ENCODE results near the gene AHSG.

The AHSG gene

DNA sequence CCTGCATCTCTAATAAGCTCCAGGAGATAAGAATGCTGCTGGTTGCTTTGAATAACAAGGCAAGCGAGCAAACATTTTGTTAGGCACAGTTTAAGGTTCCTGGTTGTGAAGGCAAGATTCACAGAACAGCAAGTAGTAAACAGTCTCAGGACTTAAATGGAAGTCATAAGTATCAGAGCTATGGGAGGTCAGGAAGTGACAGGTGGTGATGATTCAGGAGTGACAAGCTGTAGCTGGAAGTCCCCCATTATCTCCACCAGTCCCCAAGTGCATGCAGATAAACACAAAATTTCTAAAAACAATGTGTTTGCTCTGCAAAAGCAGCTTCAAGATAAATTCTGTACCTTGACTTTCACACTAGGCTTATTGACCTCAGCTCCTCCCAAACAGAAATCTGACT, 30.6 kb downstream of the AHSG start:
- DNase-seq = no peak

DNA sequence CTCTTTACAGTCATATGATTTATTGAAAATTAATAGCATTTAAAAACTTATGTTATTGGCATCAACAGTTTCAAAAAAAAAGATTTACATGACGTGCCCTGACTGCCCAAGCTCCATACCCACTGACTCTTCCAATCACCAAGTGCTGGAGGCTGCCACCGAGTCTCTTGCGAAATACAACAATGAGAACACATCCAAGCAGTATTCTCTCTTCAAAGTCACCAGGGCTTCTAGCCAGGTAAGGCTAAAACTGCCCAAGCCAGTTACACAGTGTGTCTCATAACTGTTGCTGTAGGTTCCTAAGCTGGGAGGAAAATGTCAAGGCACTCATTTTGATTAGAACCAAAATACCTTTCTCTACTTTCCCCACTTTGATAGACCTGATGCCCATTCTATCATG, 31.8 kb downstream of the AHSG start:
- DNase-seq = no peak

DNA sequence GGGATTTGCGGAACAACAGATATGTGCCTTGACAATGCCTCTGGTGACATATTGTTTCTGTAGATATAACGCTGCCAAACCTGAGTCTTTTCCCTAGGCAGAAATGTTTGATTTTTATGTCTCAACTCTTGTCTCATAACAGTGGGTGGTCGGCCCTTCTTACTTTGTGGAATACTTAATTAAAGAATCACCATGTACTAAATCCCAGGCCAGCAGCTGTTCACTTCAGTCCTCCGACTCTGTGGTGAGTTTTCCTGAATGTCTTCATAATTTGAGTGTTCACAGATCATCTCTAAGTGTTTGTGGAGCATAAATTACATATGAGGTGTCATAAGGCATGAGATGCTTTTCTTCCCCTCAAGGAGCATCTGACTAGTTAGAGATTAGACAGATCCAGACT, 33.2 kb downstream of the AHSG start:
- no peak for DNase-seq

DNA sequence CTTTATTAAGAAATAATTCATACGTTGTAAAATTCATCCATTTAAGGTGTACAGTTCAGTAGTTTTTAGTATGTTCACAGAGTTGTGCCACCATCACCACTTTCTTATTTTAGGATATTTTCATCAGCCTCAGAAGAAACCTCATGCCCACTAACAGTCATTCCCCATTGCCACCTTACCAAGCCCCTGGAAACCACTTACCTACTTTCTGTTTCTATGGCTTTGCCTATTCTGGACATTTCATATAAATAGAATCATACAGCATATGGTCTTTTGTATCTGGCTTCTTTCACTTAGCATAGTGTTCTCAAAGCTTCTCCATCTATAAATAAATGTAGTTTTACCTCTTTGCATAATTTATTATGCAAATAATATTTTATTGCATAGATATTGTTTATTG, 34.0 kb downstream of the AHSG start:
- DNase-seq = no peak

DNA sequence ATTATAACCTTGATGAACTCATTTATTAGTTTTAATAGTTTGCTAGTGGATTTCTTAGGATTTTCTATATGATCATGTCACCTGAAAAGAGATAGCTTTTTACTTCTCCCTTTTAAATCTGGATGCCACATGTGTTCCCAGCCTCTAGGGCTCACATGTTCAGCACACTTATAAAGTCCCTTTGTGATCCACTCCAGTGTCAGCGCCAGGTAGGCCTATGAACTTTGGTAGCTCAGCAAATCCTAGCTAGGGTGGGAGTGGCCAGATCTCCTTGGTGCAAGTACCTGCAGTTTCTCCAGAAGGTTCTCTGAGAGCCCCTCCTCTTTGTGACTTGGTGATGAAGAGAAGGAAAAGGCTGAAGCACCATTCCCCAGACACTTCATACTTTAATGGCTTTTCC, 36.0 kb downstream of the AHSG start:
- no peak for DNase-seq

DNA sequence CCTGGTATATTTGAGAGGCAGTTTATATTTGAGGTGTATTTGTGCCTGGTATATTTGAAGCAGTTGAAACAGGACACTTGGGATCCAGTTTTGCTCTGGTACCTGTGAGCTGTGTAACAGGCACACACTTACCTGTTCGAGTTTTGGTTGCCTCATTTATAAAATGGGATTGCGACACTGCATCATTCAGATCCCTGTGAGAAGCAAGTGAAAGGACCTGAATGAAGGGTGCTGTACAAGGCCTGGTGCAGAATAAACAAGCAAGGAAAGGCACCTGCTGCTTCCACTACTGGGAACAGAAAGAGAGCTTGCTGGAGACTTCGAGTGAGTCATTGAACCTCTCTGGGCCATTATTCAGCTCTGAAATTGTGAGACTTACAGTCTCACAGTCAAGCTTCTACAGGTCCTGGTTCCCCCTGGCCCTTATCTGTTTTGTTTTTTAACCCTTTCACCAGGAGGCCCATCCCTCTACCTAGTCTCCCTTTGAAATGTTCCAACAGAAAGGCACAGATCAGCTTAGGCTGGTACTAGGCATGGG, 38.9 kb downstream of the AHSG start:
- no peak for DNase-seq

DNA sequence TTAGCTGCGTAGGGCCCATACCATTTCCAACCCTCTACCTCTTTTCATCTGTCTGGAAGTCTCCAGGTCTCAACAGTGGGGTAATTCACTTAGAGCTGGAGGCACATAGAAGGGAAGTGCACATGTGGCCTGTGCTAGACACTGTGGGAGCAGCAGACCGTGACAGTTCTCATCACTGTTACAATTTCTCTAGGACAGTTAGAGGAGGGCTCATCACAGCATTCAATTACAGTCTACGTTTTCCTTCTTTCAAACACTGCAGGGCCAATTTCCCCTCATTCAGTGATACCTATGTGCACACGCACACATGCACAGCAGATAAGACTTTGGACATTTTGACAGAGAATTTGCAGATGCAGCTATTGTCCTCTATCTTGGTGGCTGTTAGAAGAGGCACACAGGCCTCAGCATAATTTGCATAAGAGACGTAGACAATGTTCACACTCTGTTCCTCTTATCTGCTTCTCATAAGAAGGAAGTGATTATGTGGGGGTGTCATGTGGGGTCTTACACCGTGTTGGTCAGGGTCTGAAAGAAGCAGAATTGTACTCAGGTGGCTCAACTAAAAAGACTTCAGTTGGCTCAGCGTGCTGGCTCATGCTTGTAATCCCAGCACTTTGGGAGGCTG, 40.3 kb downstream of the AHSG start:
- DNase-seq = no peak

DNA sequence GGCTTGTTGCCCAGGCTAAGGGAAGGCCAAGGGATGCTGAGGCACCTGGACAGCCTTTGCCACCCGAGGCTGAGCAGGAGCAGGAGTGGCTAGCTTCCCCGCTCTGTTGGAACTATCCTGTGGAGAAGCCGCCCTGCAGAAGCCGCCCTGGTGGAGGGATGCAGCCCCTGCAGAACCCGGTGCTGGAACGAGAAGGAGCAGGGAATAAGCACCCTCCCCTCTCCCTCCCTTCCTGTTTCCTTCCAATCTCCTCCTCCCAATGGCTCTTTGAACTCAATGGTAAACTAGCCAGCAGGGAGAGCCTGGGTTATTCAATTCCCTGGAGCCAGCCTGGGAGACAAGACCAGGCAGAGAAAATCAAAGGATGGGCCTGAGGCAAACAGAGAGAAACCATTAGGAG, 41.1 kb downstream of the AHSG start:
- no peak for DNase-seq

DNA sequence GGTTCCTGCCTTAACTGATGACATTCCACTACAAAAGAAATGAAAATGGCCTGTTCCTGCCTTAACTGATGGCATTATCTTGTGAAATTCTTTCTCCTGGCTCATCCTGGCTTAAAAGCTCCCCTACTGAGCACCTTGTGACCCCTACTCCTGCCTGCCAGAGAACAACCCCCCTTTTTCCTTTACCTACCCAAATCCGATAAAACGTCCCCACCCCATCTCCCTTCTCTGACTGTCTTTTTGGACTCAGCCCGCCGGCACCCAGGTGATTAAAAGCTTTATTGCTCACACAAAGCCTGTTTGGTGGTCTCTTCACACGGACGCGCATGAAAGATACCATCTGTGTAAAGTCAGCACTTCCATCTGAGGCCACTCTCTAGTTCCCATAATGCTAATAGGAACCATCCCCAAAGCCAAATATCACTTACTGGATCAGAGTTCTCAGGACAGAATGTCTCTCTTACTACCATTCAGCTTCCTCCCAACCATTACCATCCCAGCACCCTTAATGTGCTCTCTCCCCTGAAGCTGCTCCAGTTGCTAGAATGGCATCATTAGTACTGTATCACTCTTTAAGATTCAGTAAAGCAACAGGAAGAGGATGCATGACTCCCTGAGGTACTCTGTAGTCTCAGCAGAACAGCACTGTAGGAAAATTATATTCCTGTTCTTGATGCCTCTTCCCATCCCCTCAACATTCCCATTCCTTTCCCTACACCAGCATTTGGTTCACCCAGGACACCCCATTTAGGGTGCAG, 50.7 kb downstream of the AHSG start:
- no peak for DNase-seq

DNA sequence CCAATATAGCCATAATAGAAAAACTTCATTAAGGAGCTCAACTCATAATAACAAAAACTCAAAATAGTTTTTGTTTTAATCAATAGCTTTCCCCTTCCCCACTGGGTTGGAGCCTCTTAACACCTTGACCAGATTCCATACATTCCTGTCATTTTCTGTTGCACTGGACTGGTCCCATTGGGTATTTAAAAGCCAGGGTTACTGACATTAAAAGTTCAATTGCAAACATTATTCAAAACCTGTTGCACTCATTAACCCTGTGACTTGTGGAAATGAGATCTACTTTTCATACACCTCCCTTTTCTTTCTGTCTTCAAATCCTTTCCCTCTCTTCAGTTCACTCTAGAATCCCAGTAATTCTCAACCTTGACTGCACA, 51.2 kb downstream of the AHSG start:
- no peak for DNase-seq

DNA sequence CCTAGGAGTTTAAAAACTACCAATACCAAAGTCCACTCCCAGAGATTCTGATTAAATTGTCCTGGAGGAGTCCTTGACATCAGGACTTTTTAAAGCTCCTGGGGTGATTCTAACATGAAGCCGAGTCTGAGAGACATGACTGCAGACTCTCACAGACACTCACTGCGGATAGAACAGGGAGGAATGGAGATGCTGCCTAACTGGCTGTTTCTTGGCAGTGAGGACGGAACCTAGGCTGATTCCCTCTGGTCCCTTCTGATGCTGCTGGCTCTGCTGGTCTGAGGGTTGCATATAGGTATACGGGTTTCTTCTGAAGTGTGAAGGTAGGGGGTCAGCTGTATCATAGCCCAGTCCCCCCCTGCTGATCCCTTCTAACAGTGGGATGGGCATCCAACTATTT, 51.6 kb downstream of the AHSG start:
- no peak for DNase-seq

DNA sequence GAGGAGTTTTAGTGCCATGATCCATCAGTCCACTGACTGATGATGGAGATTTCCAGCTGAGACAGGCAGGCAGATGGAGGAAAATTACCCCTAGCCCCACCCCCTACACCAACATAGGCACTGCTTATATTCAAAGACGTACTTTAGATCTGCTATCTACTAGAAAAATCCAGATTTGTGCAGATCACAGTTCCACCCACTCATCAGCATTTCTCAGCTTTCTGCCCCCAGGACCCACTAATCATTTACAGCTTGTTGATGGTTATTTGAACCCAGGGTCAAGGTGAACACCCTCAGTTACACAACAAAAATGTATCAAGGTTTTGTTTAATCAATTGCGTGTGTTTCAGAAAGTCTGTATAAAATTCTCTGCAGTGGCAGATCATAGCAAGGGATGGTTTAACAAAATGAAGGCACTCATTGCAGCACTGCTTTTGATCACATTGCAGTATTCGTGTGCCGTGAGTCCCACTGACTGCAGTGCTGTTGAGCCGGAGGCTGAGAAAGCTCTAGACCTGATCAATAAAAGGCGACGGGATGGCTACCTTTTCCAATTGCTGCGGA, 52.8 kb downstream of the AHSG start, which contains the start of gene HRG:
HRG (plus strand) TSS at position 390 of the 564 bp plus-strand sequence; CDS start at position 408, 18 bp downstream.
- DNase-seq = no peak

DNA sequence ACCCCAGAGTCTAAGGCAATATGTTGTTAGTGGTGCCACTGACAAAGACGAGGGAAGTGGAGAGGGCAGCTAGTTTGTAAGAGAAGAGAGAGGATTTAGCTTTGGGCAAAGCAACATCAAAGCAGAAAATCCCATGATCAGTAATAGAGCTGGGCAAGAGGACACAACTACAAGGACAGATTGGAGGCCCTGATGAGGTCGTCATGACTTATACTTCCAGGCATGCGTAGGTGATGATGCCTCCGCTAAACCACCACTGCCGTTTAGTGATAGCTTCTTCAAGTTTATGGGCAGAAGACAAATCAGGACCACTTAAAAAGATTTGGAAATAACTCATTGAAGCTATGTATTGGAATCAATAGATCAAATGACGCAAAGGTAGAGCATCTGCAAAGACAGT, 55.6 kb downstream of the AHSG start:
- no peak for DNase-seq

DNA sequence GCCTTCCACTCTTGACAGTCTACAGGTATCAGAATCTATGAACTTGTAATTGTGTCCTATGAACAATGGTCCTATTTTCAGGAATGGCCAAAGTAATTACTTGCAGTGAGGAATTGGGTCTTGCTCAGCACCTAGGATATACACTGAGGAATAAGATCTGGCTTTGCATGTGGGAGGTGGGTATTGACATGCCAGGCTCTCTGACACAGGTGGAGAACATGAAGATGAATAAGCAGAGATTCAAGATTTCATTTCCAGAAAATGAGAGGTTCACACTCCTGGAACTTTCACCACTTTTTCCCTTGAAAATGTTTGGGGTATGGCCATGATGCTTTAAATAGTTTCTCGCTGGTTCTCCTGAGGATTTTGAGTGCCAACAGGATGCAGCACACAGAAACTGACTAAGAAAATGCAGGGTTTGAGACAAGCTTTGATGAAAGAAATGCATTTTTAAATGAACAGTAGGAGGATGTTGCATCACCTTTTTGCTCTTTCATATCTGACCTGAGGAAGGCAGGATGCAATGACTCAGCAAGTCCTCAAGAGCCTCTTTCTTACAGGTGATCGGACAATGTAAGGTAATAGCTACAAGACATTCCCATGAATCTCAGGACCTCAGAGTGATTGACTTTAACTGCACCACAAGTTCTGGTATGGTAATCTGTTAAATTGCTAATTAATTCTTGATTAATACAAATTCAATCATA, 56.7 kb downstream of the AHSG start:
- no peak for DNase-seq

DNA sequence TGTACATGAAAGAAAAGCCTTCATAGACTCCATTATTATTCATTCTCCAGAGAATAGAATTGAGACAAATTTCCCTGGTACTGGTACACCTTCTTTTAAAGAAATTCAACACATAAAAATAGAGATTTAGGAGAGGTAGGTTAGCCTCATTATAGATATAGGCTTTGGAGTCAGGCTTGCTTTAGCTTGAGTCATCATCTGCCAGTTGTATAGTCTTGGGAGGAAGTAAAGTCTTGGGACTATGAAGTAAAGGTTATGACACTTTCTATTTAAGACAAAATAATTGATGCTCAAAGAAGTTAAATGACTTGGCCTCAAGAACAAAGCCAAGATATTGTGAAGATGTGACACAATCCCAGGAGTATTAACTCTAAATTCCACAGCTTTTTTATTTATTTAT, 57.3 kb downstream of the AHSG start:
- no peak for DNase-seq

Measured in activated naive CD4-positive, alpha-beta T cell (primary cell).